ENCODE data around the gene SPTBN2. TPM values are rescaled to one million over a fixed set of nuclear protein-coding genes. Genes with fewer than 3 reads are reported as not detected.
"Not testable (repeated sequence)": the region's sequence is repeated elsewhere in the genome, so short reads cannot be mapped to it uniquely, and the experiment has no call there.

The SPTBN2 gene
- total RNA-seq, 4 donors from 2014 or later = 435 to 663 (median 597) TPM

DNA sequence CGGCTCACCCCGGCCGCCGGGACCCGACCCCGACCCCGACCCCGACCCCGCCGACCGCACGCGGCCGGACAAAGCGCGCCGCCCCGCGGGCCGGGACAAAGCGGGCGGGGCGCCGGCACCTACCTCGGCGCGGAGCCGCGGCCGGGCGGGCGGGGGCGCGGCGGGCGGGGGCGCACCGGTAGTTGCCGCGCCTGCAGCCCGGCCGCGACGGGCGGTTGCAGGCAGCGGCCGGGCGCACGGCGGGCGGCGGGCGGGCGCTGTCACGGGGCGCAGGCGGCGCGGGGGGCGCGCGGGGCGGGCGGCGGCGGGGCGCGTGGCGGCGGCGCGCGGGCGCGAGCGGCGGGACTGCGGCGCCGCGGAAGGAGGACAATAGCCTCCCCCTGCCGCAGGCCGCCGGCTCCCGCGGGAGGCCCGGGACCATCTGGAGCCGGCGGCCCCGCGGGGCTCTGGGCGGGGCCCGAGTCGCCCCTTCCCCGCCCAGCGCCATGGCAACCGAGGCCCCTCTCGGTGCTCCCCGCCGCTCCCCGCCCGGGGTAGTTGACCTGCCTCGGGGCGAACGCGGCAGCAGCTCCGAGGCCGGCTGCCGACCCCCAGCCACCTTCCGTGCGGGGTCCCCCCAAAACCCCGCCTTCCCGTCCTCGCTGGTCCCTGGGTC lies 851 bp downstream of the SPTBN2 start:
- TF ChIP-seq POLR2A (IDR thresholded peaks at IDR 0.05) = no peak
- TF ChIP-seq, protein P1, sequence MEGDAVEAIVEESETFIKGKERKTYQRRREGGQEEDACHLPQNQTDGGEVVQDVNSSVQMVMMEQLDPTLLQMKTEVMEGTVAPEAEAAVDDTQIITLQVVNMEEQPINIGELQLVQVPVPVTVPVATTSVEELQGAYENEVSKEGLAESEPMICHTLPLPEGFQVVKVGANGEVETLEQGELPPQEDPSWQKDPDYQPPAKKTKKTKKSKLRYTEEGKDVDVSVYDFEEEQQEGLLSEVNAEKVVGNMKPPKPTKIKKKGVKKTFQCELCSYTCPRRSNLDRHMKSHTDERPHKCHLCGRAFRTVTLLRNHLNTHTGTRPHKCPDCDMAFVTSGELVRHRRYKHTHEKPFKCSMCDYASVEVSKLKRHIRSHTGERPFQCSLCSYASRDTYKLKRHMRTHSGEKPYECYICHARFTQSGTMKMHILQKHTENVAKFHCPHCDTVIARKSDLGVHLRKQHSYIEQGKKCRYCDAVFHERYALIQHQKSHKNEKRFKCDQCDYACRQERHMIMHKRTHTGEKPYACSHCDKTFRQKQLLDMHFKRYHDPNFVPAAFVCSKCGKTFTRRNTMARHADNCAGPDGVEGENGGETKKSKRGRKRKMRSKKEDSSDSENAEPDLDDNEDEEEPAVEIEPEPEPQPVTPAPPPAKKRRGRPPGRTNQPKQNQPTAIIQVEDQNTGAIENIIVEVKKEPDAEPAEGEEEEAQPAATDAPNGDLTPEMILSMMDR (IDR thresholded peaks at IDR 0.05) = no peak
- 1 to 2% methylated on average over 18 to 33 of the region's 114 CpGs for WGBS, 2 donors
- peak in 1 of 2 donors; percentile 56 for DNase-seq (ENCODE audit: low spot score in 2 of 2)
- H3K4me3 ChIP-seq (ENCODE audit: low read depth, poor library complexity, severe bottlenecking) = peak overlapping the region; percentile 37
- intact Hi-C loops (cut with DNase I; ENCODE audit: low total_unique reads) = no loop called here

DNA sequence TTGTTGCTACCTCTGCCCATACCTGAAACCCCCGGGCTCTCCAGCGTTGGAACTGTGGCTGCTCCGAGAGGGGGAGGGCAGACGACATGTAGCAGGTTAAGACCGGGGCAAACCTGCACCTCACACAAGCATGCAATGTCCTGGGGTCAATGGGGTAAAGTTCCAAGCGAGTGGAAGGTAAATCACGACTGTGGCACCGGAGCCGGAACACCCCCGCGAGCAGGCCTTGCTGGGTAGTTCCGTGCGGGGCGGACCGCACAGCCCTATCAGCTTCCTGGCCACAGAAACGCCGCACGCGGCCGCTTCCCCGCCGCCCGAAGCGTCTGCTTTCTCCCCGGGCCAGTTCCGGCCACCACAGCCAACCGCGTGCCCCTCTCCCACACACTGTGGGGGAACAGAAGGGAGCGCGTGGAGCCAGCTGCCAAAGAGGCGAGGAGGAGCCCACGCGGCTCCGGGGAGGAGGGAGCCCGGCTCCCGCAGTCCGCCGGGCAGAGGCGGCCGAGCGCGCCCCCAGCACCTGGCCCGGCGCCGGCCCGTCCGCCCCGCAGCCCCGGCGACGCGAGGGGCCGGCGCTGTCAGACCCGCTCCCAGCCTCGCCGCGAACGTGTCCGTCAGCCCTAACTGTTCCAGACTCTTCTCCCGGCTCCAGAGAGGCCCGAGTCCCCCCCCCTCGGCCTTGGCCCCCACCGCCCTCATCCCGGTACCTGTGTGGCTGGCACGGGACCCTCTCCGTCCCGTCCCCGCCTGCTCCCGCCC lies 1.6 kb downstream of the SPTBN2 start:
- peak in 1 of 2 donors; percentile 87 for DNase-seq (ENCODE audit: low spot score in 2 of 2)
- H3K4me3 ChIP-seq (ENCODE audit: low read depth, poor library complexity, severe bottlenecking) = peak overlapping the region; percentile 37
- intact Hi-C loops (cut with DNase I; ENCODE audit: low total_unique reads) = no loop called here
- 4 to 5% methylated on average over 10 to 32 of the region's 70 CpGs for WGBS, 2 donors
- no peak for TF ChIP-seq POLR2A (IDR thresholded peaks at IDR 0.05)
- TF ChIP-seq, protein P1 (IDR thresholded peaks at IDR 0.05) = no peak

DNA sequence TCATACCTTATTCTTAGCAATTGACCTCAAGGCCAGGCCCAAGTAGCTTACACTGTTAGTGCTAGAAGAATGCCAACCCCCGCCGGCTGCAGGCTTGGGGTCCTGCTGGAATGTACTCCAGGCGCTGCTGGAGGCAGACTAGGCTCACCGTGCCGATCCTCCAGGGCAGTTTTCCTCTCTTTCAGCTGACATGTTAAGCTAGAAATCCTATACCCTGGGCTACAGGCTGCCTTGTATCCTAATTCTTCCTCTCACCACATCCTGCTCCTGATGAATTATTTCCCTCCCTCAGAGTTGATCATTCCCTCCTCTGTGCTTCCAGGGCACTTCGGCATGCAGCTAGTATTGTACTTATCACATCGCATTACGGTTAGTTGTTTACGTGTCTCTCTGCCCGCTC lies 3.4 kb downstream of the SPTBN2 start:
- 77% methylated on average over 10 of the region's 10 CpGs for WGBS, 2 donors
- DNase-seq (ENCODE audit: low spot score in 2 of 2) = no peak
- intact Hi-C loops (cut with DNase I; ENCODE audit: low total_unique reads) = no loop called here
- TF ChIP-seq POLR2A (IDR thresholded peaks at IDR 0.05) = no peak
- TF ChIP-seq, protein P1 (IDR thresholded peaks at IDR 0.05) = no peak
- no peak overlapping the region for H3K4me3 ChIP-seq (ENCODE audit: low read depth, poor library complexity, severe bottlenecking)

DNA sequence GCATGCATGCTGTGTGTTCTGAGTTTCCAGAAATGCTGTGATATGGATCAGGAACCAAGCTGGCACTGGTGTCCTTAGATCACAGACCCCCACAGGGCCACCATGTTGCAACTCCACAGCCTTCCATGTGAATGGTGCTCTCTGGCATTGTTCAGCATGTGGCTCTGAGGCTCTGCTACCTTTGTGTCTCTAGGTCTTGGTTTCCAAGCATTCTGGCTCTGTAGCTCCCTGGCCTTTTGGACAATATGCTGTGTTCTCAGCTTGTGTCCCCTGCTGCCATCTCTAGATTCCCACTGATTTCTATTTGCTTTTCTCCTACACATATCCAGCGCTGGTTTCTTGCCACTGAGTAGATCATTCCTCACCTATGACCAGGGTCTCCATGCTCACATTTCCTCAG lies 3.9 kb downstream of the SPTBN2 start:
- no peak for DNase-seq (ENCODE audit: low spot score in 2 of 2)
- intact Hi-C loops (cut with DNase I; ENCODE audit: low total_unique reads) = no loop called here
- H3K4me3 ChIP-seq (ENCODE audit: low read depth, poor library complexity, severe bottlenecking) = no peak overlapping the region
- 96 to 100% methylated on average over 1 of the region's 1 CpG for WGBS, 2 donors
- no peak for TF ChIP-seq POLR2A (IDR thresholded peaks at IDR 0.05)
- TF ChIP-seq, protein P1 (IDR thresholded peaks at IDR 0.05) = no peak

DNA sequence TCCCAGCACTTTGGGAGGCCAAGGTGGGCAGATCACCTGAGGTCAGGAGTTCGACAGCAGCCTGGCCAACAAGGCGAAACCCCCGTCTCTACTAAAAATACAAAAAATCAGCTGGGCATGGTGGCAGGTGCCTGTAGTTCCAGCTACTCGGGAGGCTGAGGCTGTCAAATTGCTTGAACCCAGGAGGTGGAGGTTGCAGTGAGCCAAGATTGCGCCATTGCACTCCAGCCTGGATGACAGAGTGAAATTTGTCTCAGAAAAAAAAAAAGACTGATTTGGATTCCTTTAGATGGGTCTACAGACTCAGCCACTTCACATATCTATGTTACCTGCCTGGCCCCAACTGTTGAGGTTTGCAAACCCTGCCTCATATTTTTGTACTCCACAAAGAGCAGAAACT lies 4.8 kb downstream of the SPTBN2 start:
- 90 to 92% methylated on average over 5 of the region's 5 CpGs for WGBS, 2 donors
- H3K4me3 ChIP-seq (ENCODE audit: low read depth, poor library complexity, severe bottlenecking); intact Hi-C loops (cut with DNase I; ENCODE audit: low total_unique reads); DNase-seq (ENCODE audit: low spot score in 2 of 2): not testable (repeated sequence)

DNA sequence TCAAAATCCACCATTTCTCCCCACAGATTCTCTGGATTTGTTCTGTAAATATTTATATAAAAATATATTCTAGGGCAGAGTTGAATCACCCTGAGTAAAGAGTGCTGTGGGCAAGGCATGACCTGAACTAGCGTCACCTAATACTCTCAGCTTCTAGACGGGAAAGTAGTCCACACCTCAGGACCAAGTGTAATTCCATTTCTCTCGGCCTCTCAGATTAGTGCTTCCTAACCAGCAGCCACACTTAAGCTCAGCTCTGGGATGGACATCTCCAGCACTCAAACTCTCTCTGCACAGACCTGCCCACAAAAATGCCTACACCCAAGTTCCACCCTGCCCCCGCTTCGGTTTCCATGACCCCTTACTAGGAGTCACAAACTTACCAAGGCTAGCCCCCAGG lies 5.3 kb downstream of the SPTBN2 start:
- TF ChIP-seq POLR2A (IDR thresholded peaks at IDR 0.05) = no peak
- TF ChIP-seq, protein P1 (IDR thresholded peaks at IDR 0.05) = no peak
- no peak overlapping the region for H3K4me3 ChIP-seq (ENCODE audit: low read depth, poor library complexity, severe bottlenecking)
- intact Hi-C loops (cut with DNase I; ENCODE audit: low total_unique reads) = no loop called here
- WGBS, 2 donors = 81 to 87% methylated on average over 5 of the region's 5 CpGs
- no peak for DNase-seq (ENCODE audit: low spot score in 2 of 2)
